ENCODE results near the gene TAGLN3. TPM values are rescaled to one million over a fixed set of nuclear protein-coding genes. Genes with fewer than 3 reads are reported as not detected.
"Not testable (repeated sequence)": the region's sequence is repeated elsewhere in the genome, so short reads cannot be mapped to it uniquely, and the experiment has no call there.

Gene TAGLN3
- total RNA-seq, 4 donors from 2014 or later = 0.65 TPM; not detected in 3

DNA sequence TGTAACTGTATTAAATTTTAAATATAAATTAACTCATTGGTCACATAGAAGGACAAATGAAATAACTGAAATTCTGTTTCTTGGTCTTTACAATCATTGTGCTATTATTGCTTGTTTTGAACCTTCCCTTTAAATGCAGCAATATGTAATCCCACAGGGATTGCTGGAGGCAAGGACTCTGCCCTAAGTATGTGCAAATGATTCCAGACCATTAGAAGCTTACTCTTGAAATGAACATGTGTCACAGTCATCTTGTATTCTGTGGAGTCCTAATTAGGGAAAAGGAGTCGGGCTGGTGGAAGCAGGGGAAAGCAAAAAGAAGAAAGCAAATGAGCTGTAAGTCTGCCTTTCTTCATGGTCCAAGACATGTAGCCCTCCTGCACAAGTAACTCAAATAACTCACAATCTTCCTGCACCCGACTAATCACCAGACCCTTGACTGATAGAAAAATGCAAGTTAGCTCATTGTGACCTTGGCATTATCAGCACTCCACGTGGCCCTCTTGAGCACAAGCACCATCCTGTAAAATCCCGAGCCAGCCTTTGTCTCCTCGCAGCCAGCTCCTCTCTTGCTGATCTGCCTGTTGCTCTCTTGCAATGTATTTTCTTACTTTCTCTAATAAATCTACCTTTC is 33.5 kb downstream of the TAGLN3 start:
- DNase-seq (ENCODE audit: low spot score) (no peak), ATAC-seq (ENCODE audit: low FRiP score) (no peak)
- TF ChIP-seq CTCF (IDR thresholded peaks at IDR 0.05) = no peak

DNA sequence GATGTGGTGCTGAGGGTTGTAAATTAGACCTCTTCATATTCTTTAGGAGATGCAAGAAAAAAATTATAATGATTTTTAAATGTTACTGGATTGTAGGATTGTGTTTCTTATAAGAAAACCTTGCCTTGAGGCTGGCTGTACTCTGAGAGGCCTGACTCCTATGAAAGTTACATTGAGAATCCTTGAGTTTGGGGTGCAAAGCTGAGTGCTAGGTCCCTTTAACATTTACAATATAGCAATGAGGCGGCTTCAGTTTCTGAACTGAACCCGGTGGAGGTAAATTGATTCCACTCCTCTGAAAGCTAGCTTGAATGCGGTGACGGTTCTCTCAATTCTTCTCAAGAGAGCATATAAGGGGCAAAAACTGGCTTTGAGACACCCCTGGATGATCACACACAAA is 35.7 kb downstream of the TAGLN3 start, which contains the start of gene TMPRSS7:
TSS of gene TMPRSS7 (plus strand) at position 301 of the 400 bp plus-strand sequence. CDS start 110 bp downstream, outside the sequence.
- no peak for ATAC-seq (ENCODE audit: low FRiP score)
- DNase-seq (ENCODE audit: low spot score) = no peak
- no peak for TF ChIP-seq CTCF (IDR thresholded peaks at IDR 0.05)

DNA sequence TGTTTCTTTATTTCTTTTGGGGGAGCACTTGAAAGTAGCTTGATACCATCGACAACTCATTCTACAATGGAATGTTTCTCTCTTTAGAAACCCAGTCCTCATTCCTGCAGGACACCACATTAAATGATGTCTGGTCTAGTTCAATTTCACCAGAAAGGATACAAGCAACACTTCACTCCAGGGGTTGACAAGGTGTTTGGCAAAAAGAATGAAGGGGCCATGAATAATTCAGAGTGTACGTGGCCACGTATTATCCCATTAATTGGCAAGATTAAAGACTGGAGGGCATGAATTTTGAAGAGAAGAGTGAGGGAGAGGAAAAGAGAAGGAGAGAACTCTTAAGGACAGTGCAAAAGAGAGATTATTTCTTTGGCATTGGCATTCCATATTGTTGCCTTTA is 36.5 kb downstream of the TAGLN3 start:
- ATAC-seq (ENCODE audit: low FRiP score) (no peak), DNase-seq (ENCODE audit: low spot score) (no peak)
- no peak for TF ChIP-seq CTCF (IDR thresholded peaks at IDR 0.05)

- ATAC-seq (ENCODE audit: low FRiP score); DNase-seq (ENCODE audit: low spot score): not testable (repeated sequence)
These were observed 38.5 kb downstream of the TAGLN3 start for GRCh38 chr3:112037194-112037593.

- DNase-seq (ENCODE audit: low spot score) = no peak
- no peak for TF ChIP-seq CTCF (IDR thresholded peaks at IDR 0.05)
- no peak for ATAC-seq (ENCODE audit: low FRiP score)
These were observed 40.1 kb downstream of the TAGLN3 start for GRCh38 chr3:112038863-112039262.

- ATAC-seq (ENCODE audit: low FRiP score) (no peak), DNase-seq (ENCODE audit: low spot score) (no peak)
- no peak for TF ChIP-seq CTCF (IDR thresholded peaks at IDR 0.05)
These were observed 42.6 kb downstream of the TAGLN3 start for GRCh38 chr3:112041321-112041720.

GRCh38 chr3:112042842-112043280 is 44.1 kb downstream of the TAGLN3 start:
- TF ChIP-seq CTCF (IDR thresholded peaks at IDR 0.05) = no peak
- ATAC-seq (ENCODE audit: low FRiP score) (no peak), DNase-seq (ENCODE audit: low spot score) (no peak)

Data from omental fat pad (tissue), 4 donors.